ENCODE measurements around the gene IL17F.

GRCh38 chr6:52217761-52218160 is 26.5 kb downstream of the IL17F start:
- TF ChIP-seq POLR2A (IDR thresholded peaks at IDR 0.05; ENCODE audit: low read length) (no peak), GATA1 (IDR thresholded peaks at IDR 0.05; ENCODE audit: low read depth, low read length) (no peak)

All from erythroblast (primary cell).